ENCODE data around the gene BMPR1B. TPM values are rescaled to one million over a fixed set of nuclear protein-coding genes. Genes with fewer than 3 reads are reported as not detected.

The BMPR1B gene
- total RNA-seq, 4 donors from 2014 or later = 10.5 to 40.9 (median 20.3) TPM

DNA sequence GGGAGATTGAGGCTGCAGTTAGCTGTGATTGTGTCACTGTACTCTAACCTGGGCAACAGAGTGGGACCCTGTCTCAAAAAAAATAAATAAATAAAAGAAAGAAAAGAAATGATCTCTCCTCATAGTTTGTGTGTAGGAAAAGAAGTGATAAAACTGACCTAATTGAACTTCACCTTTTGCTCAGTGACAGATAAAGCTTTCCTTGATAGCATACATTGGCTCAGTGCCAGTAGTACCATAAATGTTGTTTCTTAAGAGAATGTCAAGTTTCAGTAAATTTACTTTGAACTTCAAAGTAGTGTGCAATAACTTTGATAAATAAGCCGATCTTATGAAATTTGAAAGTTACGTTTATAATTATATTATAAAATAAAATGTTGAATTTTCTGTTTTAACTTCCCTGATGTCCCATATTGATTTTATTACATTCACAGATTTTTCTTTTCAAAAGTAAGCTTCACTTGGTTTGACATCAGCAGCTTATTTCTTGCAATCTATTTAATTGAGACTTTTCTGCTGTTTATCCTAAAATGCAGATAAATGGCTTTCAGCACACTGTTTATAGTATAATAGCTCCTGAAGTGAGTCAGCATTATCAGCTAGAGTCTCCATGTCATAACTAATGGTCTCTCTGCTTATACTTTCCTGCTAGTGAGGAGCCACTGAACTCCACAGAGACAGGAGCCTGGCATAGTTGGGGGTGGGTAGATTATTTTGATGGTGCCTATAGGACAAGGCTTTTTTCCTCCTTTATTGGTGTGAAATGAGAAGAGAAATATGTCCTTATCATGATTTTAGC is 330.1 kb downstream of the BMPR1B start:
- Histone ChIP-seq H3K36me3 (no peaks in the 10 kb centered on the region), H3K27ac (peak overlapping the region in 3 of 4 donors; percentile 1 to 55 (median 11))

DNA sequence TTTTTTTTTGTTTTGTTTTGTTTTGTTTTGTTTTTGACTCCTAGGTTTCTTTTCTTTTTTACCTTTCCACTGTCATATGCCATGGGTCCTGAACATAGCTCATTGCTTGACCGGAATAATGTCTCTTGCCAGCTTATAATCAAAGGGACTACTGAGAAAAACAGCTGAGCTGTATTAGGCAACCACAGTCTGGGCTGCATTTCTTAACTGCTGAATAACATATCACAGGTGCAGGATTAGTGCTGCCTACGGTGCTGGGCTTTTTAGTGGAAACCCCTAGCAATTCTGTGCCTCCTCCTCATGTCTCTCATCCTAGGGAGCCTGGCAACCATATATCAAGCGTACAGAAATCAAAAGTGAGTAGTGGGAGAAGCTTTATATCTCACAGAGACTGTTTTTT is 333.5 kb downstream of the BMPR1B start:
- peak overlapping the region in 1 of 4 donors; percentile 38 for H3K27ac ChIP-seq
- WGBS, 2 donors (ENCODE audit: low coverage in 1 of 2) = 33 to 67% methylated on average over 1 to 3 of the region's 3 CpGs
- H3K4me1 ChIP-seq = peaks cover 0 to 46% (median 0%) of the 10 kb centered on the region in 3 donors
- H3K9me3 ChIP-seq = no peaks in the 10 kb centered on the region
- ATAC-seq = no peak
- TF ChIP-seq POLR2AphosphoS5 (IDR thresholded peaks at IDR 0.05) (no peak), POLR2A (IDR thresholded peaks at IDR 0.05) (no peak), EP300 (IDR thresholded peaks at IDR 0.05) (no peak)
- TF ChIP-seq, protein P1, sequence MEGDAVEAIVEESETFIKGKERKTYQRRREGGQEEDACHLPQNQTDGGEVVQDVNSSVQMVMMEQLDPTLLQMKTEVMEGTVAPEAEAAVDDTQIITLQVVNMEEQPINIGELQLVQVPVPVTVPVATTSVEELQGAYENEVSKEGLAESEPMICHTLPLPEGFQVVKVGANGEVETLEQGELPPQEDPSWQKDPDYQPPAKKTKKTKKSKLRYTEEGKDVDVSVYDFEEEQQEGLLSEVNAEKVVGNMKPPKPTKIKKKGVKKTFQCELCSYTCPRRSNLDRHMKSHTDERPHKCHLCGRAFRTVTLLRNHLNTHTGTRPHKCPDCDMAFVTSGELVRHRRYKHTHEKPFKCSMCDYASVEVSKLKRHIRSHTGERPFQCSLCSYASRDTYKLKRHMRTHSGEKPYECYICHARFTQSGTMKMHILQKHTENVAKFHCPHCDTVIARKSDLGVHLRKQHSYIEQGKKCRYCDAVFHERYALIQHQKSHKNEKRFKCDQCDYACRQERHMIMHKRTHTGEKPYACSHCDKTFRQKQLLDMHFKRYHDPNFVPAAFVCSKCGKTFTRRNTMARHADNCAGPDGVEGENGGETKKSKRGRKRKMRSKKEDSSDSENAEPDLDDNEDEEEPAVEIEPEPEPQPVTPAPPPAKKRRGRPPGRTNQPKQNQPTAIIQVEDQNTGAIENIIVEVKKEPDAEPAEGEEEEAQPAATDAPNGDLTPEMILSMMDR (IDR thresholded peaks at IDR 0.05) = no peak
- H3K27me3 ChIP-seq = no peaks in the 10 kb centered on the region
- no peaks in the 10 kb centered on the region for H3K36me3 ChIP-seq
- no peak overlapping the region for H3K4me3 ChIP-seq

More for the DNA sequence above, 330.1 kb downstream of the BMPR1B start:
- no peak for ATAC-seq
- Histone ChIP-seq H3K9me3 (no peaks in the 10 kb centered on the region), H3K4me3 (no peak overlapping the region), H3K4me1 (peaks cover 0 to 35% (median 0%) of the 10 kb centered on the region in 3 donors), H3K27me3 (no peaks in the 10 kb centered on the region)
- TF ChIP-seq EP300 (IDR thresholded peaks at IDR 0.05) (no peak), POLR2AphosphoS5 (IDR thresholded peaks at IDR 0.05) (no peak), POLR2A (IDR thresholded peaks at IDR 0.05) (no peak)
- TF ChIP-seq, protein P1 (IDR thresholded peaks at IDR 0.05) = no peak
- 51 to 65% methylated on average over 2 of the region's 2 CpGs for WGBS, 2 donors (ENCODE audit: low coverage in 1 of 2)

DNA sequence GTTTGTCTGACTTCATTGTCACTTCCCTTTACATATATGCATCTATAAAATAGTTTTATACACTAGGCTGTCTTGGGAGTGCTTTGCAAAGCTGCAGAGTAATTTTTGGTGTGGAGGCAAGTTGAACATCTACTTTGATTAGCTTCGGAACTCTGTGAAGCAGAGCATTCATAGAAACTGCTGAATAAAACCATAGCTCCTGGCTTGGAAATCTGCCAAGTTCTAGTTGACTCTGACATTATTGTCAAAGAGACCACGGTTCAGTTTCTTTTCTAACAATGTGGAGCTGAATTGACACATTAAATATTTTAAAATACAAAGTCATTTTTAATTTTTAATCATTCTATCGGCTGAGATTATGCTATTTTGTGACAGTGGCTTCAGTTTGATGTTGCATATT is 335.0 kb downstream of the BMPR1B start:
- H3K4me3 ChIP-seq = no peak overlapping the region
- ATAC-seq = no peak

DNA sequence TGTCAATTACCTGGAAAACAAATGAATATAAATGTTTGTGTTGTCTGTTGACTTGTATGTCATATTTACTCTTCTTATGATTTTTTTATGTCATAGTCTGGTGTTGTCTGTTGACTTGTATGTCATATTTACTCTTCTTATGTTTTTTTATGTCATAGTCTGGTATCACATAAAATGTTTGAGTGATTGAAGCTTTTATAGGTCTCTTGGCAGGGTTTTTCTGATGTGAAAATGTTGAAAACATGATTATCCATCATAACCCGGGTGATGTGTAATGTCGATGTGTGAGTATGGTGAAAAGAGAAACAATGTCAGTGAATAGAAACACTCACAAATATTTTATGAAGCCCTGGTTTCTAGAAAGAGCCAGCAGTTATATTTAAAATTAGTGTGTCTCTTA is 335.7 kb downstream of the BMPR1B start:
- Histone ChIP-seq H3K9me3 (no peaks in the 10 kb centered on the region), H3K4me1 (peaks cover 0 to 38% (median 0%) of the 10 kb centered on the region in 3 donors), H3K36me3 (no peaks in the 10 kb centered on the region), H3K4me3 (no peak overlapping the region), H3K27ac (no peak overlapping the region), H3K27me3 (no peaks in the 10 kb centered on the region)
- TF ChIP-seq EP300 (IDR thresholded peaks at IDR 0.05) = no peak
- no peak for TF ChIP-seq POLR2A (IDR thresholded peaks at IDR 0.05)
- TF ChIP-seq, protein P1 (IDR thresholded peaks at IDR 0.05) = no peak
- no peak for TF ChIP-seq POLR2AphosphoS5 (IDR thresholded peaks at IDR 0.05)
- ATAC-seq = no peak
- WGBS, 2 donors (ENCODE audit: low coverage in 1 of 2) = 44 to 83% methylated on average over 2 of the region's 2 CpGs

More for the DNA sequence above, 335.0 kb downstream of the BMPR1B start:
- Histone ChIP-seq H3K36me3 (no peaks in the 10 kb centered on the region), H3K4me1 (peaks cover 0 to 45% (median 0%) of the 10 kb centered on the region in 3 donors), H3K9me3 (no peaks in the 10 kb centered on the region), H3K27me3 (no peaks in the 10 kb centered on the region), H3K27ac (no peak overlapping the region)
- TF ChIP-seq POLR2A (IDR thresholded peaks at IDR 0.05) (no peak), EP300 (IDR thresholded peaks at IDR 0.05) (no peak), POLR2AphosphoS5 (IDR thresholded peaks at IDR 0.05) (no peak)
- TF ChIP-seq, protein P1 (IDR thresholded peaks at IDR 0.05) = no peak
- WGBS, 2 donors (ENCODE audit: low coverage in 1 of 2) = 44 to 46% methylated on average over 3 of the region's 3 CpGs

Data from gastroesophageal sphincter (tissue), 4 donors.